ENCODE measurements around the gene DNASE1L1.

DNA sequence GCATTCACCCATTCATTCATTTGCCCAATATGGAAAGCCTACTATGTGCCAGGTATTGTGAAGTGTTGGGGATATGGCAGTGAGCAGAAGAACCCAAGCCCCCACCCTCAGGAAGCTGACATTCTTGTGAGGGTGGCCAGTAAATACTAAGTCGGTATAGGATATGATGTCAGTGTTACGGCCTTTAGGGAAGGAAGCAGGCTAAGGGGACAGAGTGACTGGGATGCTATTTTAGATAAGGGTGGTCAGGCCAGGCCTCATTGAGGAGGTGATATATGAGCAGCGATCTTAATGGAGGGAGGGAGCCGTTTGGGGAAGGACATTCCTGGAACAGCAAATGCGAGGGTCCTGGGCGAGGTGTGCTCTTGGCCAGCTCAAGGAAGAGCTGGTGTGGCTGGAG lies 21.4 kb upstream of the DNASE1L1 start:
- TF ChIP-seq CTCF (IDR thresholded peaks at IDR 0.05) (no peak), EZH2 (IDR thresholded peaks at IDR 0.05; ENCODE audit: borderline replicate concordance, insufficient read depth, low read depth, low read length, poor library complexity, severe bottlenecking) (no peak)

Data from B cell (primary cell).